Measurements from ENCODE around the gene EXOSC7. TPM values are rescaled to one million over a fixed set of nuclear protein-coding genes. Genes with fewer than 3 reads are reported as not detected.
"Not testable (repeated sequence)": the region's sequence is repeated elsewhere in the genome, so short reads cannot be mapped to it uniquely, and the experiment has no call there.

The EXOSC7 gene
- total and polyA plus RNA-seq, 5 donors from 2014 or later: 32.8 to 51.7 (median 43.1) TPM

GRCh38 chr3:44932986-44933944 lies 42.8 kb upstream of the EXOSC7 start:
- ATAC-seq (ENCODE audit: low read depth in 2 of 2) (no peak), DNase-seq (peak in 1 of 3 donors; percentile 4)
- no peaks in the 10 kb centered on the region for H3K27me3 Mint-ChIP-seq
- no peaks in the 10 kb centered on the region for H3K9me3 Mint-ChIP-seq
- peaks cover 11 to 16% (median 13%) of the 10 kb centered on the region in 4 donors for H3K4me1 Mint-ChIP-seq
- peaks cover 55% of the 10 kb centered on the region for H3K36me3 ChIP-seq (ENCODE audit: control insufficient read depth, insufficient read depth, low read length)
- H3K4me1 ChIP-seq (ENCODE audit: control insufficient read depth, insufficient read depth, low read length, poor library complexity, severe bottlenecking): no peaks in the 10 kb centered on the region
- H3K9me3 ChIP-seq (ENCODE audit: control insufficient read depth in 2 of 2, low read length in 2 of 2): no peaks in the 10 kb centered on the region
- H3K4me3 ChIP-seq (ENCODE audit: low read depth, low read length): no peak overlapping the region
- no peak overlapping the region for H3K4me3 Mint-ChIP-seq
- peaks cover 36% of the 10 kb centered on the region for H3K36me3 Mint-ChIP-seq
- H3K27me3 ChIP-seq (ENCODE audit: control insufficient read depth, insufficient read depth, low read length): no peaks in the 10 kb centered on the region
- H3K27ac Mint-ChIP-seq: peak overlapping the region in 1 of 3 donors; percentile 75
- H3K27ac ChIP-seq (ENCODE audit: insufficient read depth, low read length, poor library complexity, severe bottlenecking): no peak overlapping the region

GRCh38 chr3:44939581-44940036 lies 36.4 kb upstream of the EXOSC7 start:
- Histone ChIP-seq H3K9me3 (ENCODE audit: control insufficient read depth in 2 of 2, low read length in 2 of 2) (no peaks in the 10 kb centered on the region), H3K27me3 (ENCODE audit: control insufficient read depth, insufficient read depth, low read length) (no peaks in the 10 kb centered on the region), H3K4me1 (ENCODE audit: control insufficient read depth, insufficient read depth, low read length, poor library complexity, severe bottlenecking) (no peaks in the 10 kb centered on the region), H3K4me3 (ENCODE audit: low read depth, low read length) (no peak overlapping the region), H3K27ac (ENCODE audit: insufficient read depth, low read length, poor library complexity, severe bottlenecking) (no peak overlapping the region), H3K36me3 (ENCODE audit: control insufficient read depth, insufficient read depth, low read length) (peaks cover 51% of the 10 kb centered on the region)
- Mint-ChIP-seq H3K4me3 (no peak overlapping the region), H3K36me3 (peaks cover 55% of the 10 kb centered on the region), H3K4me1 (peaks cover 11 to 19% (median 14%) of the 10 kb centered on the region in 4 donors), H3K27me3 (no peaks in the 10 kb centered on the region), H3K27ac (no peak overlapping the region), H3K9me3 (no peaks in the 10 kb centered on the region)
- ATAC-seq (ENCODE audit: low read depth in 2 of 2) (no peak), DNase-seq (no peak)

GRCh38 chr3:44942202-44942921 lies 33.7 kb upstream of the EXOSC7 start:
- Histone ChIP-seq H3K4me1 (ENCODE audit: control insufficient read depth, insufficient read depth, low read length, poor library complexity, severe bottlenecking) (no peaks in the 10 kb centered on the region), H3K9me3 (ENCODE audit: control insufficient read depth in 2 of 2, low read length in 2 of 2) (no peaks in the 10 kb centered on the region), H3K36me3 (ENCODE audit: control insufficient read depth, insufficient read depth, low read length) (peaks cover 57% of the 10 kb centered on the region), H3K4me3 (ENCODE audit: low read depth, low read length) (no peak overlapping the region), H3K27me3 (ENCODE audit: control insufficient read depth, insufficient read depth, low read length) (no peaks in the 10 kb centered on the region), H3K27ac (ENCODE audit: insufficient read depth, low read length, poor library complexity, severe bottlenecking) (no peak overlapping the region)
- peaks cover 2 to 9% (median 6%) of the 10 kb centered on the region in 4 donors for H3K4me1 Mint-ChIP-seq
- peaks cover 54% of the 10 kb centered on the region for H3K36me3 Mint-ChIP-seq
- no peak overlapping the region for H3K27ac Mint-ChIP-seq
- peaks cover 0 to 1% (median 0%) of the 10 kb centered on the region in 7 donors for H3K9me3 Mint-ChIP-seq
- no peak overlapping the region for H3K4me3 Mint-ChIP-seq
- H3K27me3 Mint-ChIP-seq: no peaks in the 10 kb centered on the region
- DNase-seq (no peak), ATAC-seq (ENCODE audit: low read depth in 2 of 2) (no peak)

- H3K9me3 ChIP-seq (ENCODE audit: control insufficient read depth in 2 of 2, low read length in 2 of 2): no peaks in the 10 kb centered on the region
- no peaks in the 10 kb centered on the region for H3K27me3 ChIP-seq (ENCODE audit: control insufficient read depth, insufficient read depth, low read length)
- peaks cover 32% of the 10 kb centered on the region for H3K36me3 Mint-ChIP-seq
- no peak overlapping the region for H3K27ac ChIP-seq (ENCODE audit: insufficient read depth, low read length, poor library complexity, severe bottlenecking)
- peaks cover 0 to 1% (median 0%) of the 10 kb centered on the region in 7 donors for H3K9me3 Mint-ChIP-seq
- H3K4me3 ChIP-seq (ENCODE audit: low read depth, low read length): no peak overlapping the region
- DNase-seq (no peak), ATAC-seq (ENCODE audit: low read depth in 2 of 2) (no peak)
- H3K4me1 ChIP-seq (ENCODE audit: control insufficient read depth, insufficient read depth, low read length, poor library complexity, severe bottlenecking): no peaks in the 10 kb centered on the region
- H3K4me3 Mint-ChIP-seq: no peak overlapping the region
- H3K27ac Mint-ChIP-seq: peak overlapping the region in 2 of 3 donors; percentile 25 to 39
- peaks cover 12% of the 10 kb centered on the region for H3K36me3 ChIP-seq (ENCODE audit: control insufficient read depth, insufficient read depth, low read length)
- H3K27me3 Mint-ChIP-seq: no peaks in the 10 kb centered on the region
- peaks cover 0 to 19% (median 17%) of the 10 kb centered on the region in 4 donors for H3K4me1 Mint-ChIP-seq
Measured at GRCh38 chr3:44948239-44948638, 27.8 kb upstream of the EXOSC7 start.

GRCh38 chr3:44949770-44950169 lies 26.3 kb upstream of the EXOSC7 start:
- peaks cover 0 to 21% (median 17%) of the 10 kb centered on the region in 4 donors for H3K4me1 Mint-ChIP-seq
- not testable (repeated sequence) for ATAC-seq (ENCODE audit: low read depth in 2 of 2); H3K4me1 ChIP-seq (ENCODE audit: control insufficient read depth, insufficient read depth, low read length, poor library complexity, severe bottlenecking); H3K27ac ChIP-seq (ENCODE audit: insufficient read depth, low read length, poor library complexity, severe bottlenecking); H3K27ac Mint-ChIP-seq; H3K4me3 ChIP-seq (ENCODE audit: low read depth, low read length); H3K27me3 Mint-ChIP-seq; H3K9me3 ChIP-seq (ENCODE audit: control insufficient read depth in 2 of 2, low read length in 2 of 2); DNase-seq; H3K9me3 Mint-ChIP-seq; H3K27me3 ChIP-seq (ENCODE audit: control insufficient read depth, insufficient read depth, low read length); H3K4me3 Mint-ChIP-seq
- H3K36me3 Mint-ChIP-seq: peaks cover 26% of the 10 kb centered on the region
- H3K36me3 ChIP-seq (ENCODE audit: control insufficient read depth, insufficient read depth, low read length): peaks cover 12% of the 10 kb centered on the region

GRCh38 chr3:44950275-44950734 lies 25.7 kb upstream of the EXOSC7 start:
- ATAC-seq (ENCODE audit: low read depth in 2 of 2): no peak
- Mint-ChIP-seq H3K4me1 (peaks cover 0 to 24% (median 17%) of the 10 kb centered on the region in 4 donors), H3K36me3 (peaks cover 21% of the 10 kb centered on the region)

GRCh38 chr3:44952689-44953088 lies 23.4 kb upstream of the EXOSC7 start:
- H3K27ac Mint-ChIP-seq: peak overlapping the region in 1 of 3 donors; percentile 34

More at GRCh38 chr3:44950275-44950734, 25.7 kb upstream of the EXOSC7 start:
- H3K9me3 Mint-ChIP-seq: peaks cover 0 to 1% (median 0%) of the 10 kb centered on the region in 7 donors
- peak overlapping the region in 1 of 3 donors; percentile 1 for H3K27ac Mint-ChIP-seq
- no peaks in the 10 kb centered on the region for H3K27me3 Mint-ChIP-seq
- peaks cover 7% of the 10 kb centered on the region for H3K36me3 ChIP-seq (ENCODE audit: control insufficient read depth, insufficient read depth, low read length)
- no peak overlapping the region for H3K4me3 ChIP-seq (ENCODE audit: low read depth, low read length)
- no peak overlapping the region for H3K27ac ChIP-seq (ENCODE audit: insufficient read depth, low read length, poor library complexity, severe bottlenecking)
- DNase-seq: no peak
- no peaks in the 10 kb centered on the region for H3K4me1 ChIP-seq (ENCODE audit: control insufficient read depth, insufficient read depth, low read length, poor library complexity, severe bottlenecking)
- no peak overlapping the region for H3K4me3 Mint-ChIP-seq
- H3K27me3 ChIP-seq (ENCODE audit: control insufficient read depth, insufficient read depth, low read length): no peaks in the 10 kb centered on the region
- no peaks in the 10 kb centered on the region for H3K9me3 ChIP-seq (ENCODE audit: control insufficient read depth in 2 of 2, low read length in 2 of 2)

More at GRCh38 chr3:44952689-44953088, 23.4 kb upstream of the EXOSC7 start:
- no peaks in the 10 kb centered on the region for H3K4me1 ChIP-seq (ENCODE audit: control insufficient read depth, insufficient read depth, low read length, poor library complexity, severe bottlenecking)
- H3K9me3 ChIP-seq (ENCODE audit: control insufficient read depth in 2 of 2, low read length in 2 of 2): no peaks in the 10 kb centered on the region
- Mint-ChIP-seq H3K4me1 (peaks cover 6 to 27% (median 15%) of the 10 kb centered on the region in 4 donors), H3K27me3 (no peaks in the 10 kb centered on the region), H3K4me3 (no peak overlapping the region), H3K36me3 (peaks cover 20% of the 10 kb centered on the region), H3K9me3 (no peaks in the 10 kb centered on the region)
- DNase-seq (no peak), ATAC-seq (ENCODE audit: low read depth in 2 of 2) (no peak)
- H3K36me3 ChIP-seq (ENCODE audit: control insufficient read depth, insufficient read depth, low read length): peaks cover 6% of the 10 kb centered on the region
- no peak overlapping the region for H3K4me3 ChIP-seq (ENCODE audit: low read depth, low read length)
- H3K27ac ChIP-seq (ENCODE audit: insufficient read depth, low read length, poor library complexity, severe bottlenecking): no peak overlapping the region
- no peaks in the 10 kb centered on the region for H3K27me3 ChIP-seq (ENCODE audit: control insufficient read depth, insufficient read depth, low read length)

Data from CD4-positive, CD25-positive, alpha-beta regulatory T cell (primary cell).